Measurements from ENCODE around the gene PI4K2A. TPM values are rescaled to one million over a fixed set of nuclear protein-coding genes. Genes with fewer than 3 reads are reported as not detected.

The PI4K2A gene
- total and polyA plus RNA-seq, 2 of the 13 experiments (the other 11 are each of a cell fraction or from before 2014, with no cell fraction given): 10.9 to 14.3 TPM

Other genes with a start within 250 kb of the PI4K2A start
- gene RRP12, start 239.3 kb upstream of the PI4K2A start, total RNA-seq (2016; rRNA removed; fragmentation: Illumina TruSeq; extraction: Trizol): 30.6 and 39.4 TPM in 2 replicates
- 13.2 and 18.6 TPM in 2 replicates for gene RRP12, start 239.3 kb upstream of the PI4K2A start, polyA plus RNA-seq (2011; rRNA removed)
- gene PGAM1, start 214.5 kb upstream of the PI4K2A start, total RNA-seq (2016; rRNA removed; fragmentation: Illumina TruSeq; extraction: Trizol): 354 and 442 TPM in 2 replicates
- 403 and 483 TPM in 2 replicates for gene PGAM1, start 214.5 kb upstream of the PI4K2A start, polyA plus RNA-seq (2011; rRNA removed)
- gene EXOSC1, start 194.7 kb upstream of the PI4K2A start, total RNA-seq (2016; rRNA removed; fragmentation: Illumina TruSeq; extraction: Trizol): 39.9 and 47.6 TPM in 2 replicates
- 36.3 and 38.0 TPM in 2 replicates for gene EXOSC1, start 194.7 kb upstream of the PI4K2A start, polyA plus RNA-seq (2011; rRNA removed)
- 30.2 and 41.8 TPM in 2 replicates for gene ZDHHC16, start 194.5 kb upstream of the PI4K2A start, total RNA-seq (2016; rRNA removed; fragmentation: Illumina TruSeq; extraction: Trizol)
- 40.8 and 49.4 TPM in 2 replicates for gene ZDHHC16, start 194.5 kb upstream of the PI4K2A start, polyA plus RNA-seq (2011; rRNA removed)
- 76.4 and 95.9 TPM in 2 replicates for gene MMS19, start 142.2 kb upstream of the PI4K2A start, total RNA-seq (2016; rRNA removed; fragmentation: Illumina TruSeq; extraction: Trizol)
- gene MMS19, start 142.2 kb upstream of the PI4K2A start, polyA plus RNA-seq (2011; rRNA removed): 106 and 107 TPM in 2 replicates
- gene UBTD1, start 141.7 kb upstream of the PI4K2A start, total RNA-seq (2016; rRNA removed; fragmentation: Illumina TruSeq; extraction: Trizol): 5.8 and 7.9 TPM in 2 replicates
- gene UBTD1, start 141.7 kb upstream of the PI4K2A start, polyA plus RNA-seq (2011; rRNA removed): 10.0 and 11.4 TPM in 2 replicates
- gene ANKRD2, start 67.9 kb upstream of the PI4K2A start, total RNA-seq (2016; rRNA removed; fragmentation: Illumina TruSeq; extraction: Trizol): not detected in 2 replicates
- gene ANKRD2, start 67.9 kb upstream of the PI4K2A start, polyA plus RNA-seq (2011; rRNA removed): not detected in 2 replicates
- gene HOGA1, start 56.3 kb upstream of the PI4K2A start, total RNA-seq (2016; rRNA removed; fragmentation: Illumina TruSeq; extraction: Trizol): 18.8 and 19.5 TPM in 2 replicates
- gene HOGA1, start 56.3 kb upstream of the PI4K2A start, polyA plus RNA-seq (2011; rRNA removed): 7.1 and 7.6 TPM in 2 replicates
- gene C10orf62, start 51.0 kb upstream of the PI4K2A start, total RNA-seq (2016; rRNA removed; fragmentation: Illumina TruSeq; extraction: Trizol): 0.28 and 1.6 TPM in 2 replicates
- gene C10orf62, start 51.0 kb upstream of the PI4K2A start, polyA plus RNA-seq (2011; rRNA removed): 0.61 and 0.74 TPM in 2 replicates
- gene MORN4, start 7.2 kb upstream of the PI4K2A start, total RNA-seq (2016; rRNA removed; fragmentation: Illumina TruSeq; extraction: Trizol): 3.4 and 4.2 TPM in 2 replicates
- gene MORN4, start 7.2 kb upstream of the PI4K2A start, polyA plus RNA-seq (2011; rRNA removed): 9.1 and 10.8 TPM in 2 replicates
- 39.8 and 47.6 TPM in 2 replicates for gene AVPI1, start 46.6 kb downstream of the PI4K2A start, total RNA-seq (2016; rRNA removed; fragmentation: Illumina TruSeq; extraction: Trizol)
- gene AVPI1, start 46.6 kb downstream of the PI4K2A start, polyA plus RNA-seq (2011; rRNA removed): 60.6 and 61.2 TPM in 2 replicates
- gene MARVELD1, start 73.1 kb downstream of the PI4K2A start, total RNA-seq (2016; rRNA removed; fragmentation: Illumina TruSeq; extraction: Trizol): not detected in 2 replicates
- gene MARVELD1, start 73.1 kb downstream of the PI4K2A start, polyA plus RNA-seq (2011; rRNA removed): 0.08 TPM in 1 of 2 replicates, not detected in the other
- gene ZFYVE27, start 96.5 kb downstream of the PI4K2A start, total RNA-seq (2016; rRNA removed; fragmentation: Illumina TruSeq; extraction: Trizol): 6.1 and 19.7 TPM in 2 replicates
- 20.5 and 26.9 TPM in 2 replicates for gene ZFYVE27, start 96.5 kb downstream of the PI4K2A start, polyA plus RNA-seq (2011; rRNA removed)
- 0.83 and 1.7 TPM in 2 replicates for gene SFRP5, start 131.3 kb downstream of the PI4K2A start, total RNA-seq (2016; rRNA removed; fragmentation: Illumina TruSeq; extraction: Trizol)
- gene SFRP5, start 131.3 kb downstream of the PI4K2A start, polyA plus RNA-seq (2011; rRNA removed): 0.16 and 0.32 TPM in 2 replicates
- gene GOLGA7B, start 209.2 kb downstream of the PI4K2A start, total RNA-seq (2016; rRNA removed; fragmentation: Illumina TruSeq; extraction: Trizol): not detected in 2 replicates
- not detected in 2 replicates for gene GOLGA7B, start 209.2 kb downstream of the PI4K2A start, polyA plus RNA-seq (2011; rRNA removed)